ENCODE results near the gene PKD1. TPM values are rescaled to one million over a fixed set of nuclear protein-coding genes. Genes with fewer than 3 reads are reported as not detected.

Gene PKD1
- total RNA-seq, 1 experiment from 2014 or later = 58.9 TPM

DNA sequence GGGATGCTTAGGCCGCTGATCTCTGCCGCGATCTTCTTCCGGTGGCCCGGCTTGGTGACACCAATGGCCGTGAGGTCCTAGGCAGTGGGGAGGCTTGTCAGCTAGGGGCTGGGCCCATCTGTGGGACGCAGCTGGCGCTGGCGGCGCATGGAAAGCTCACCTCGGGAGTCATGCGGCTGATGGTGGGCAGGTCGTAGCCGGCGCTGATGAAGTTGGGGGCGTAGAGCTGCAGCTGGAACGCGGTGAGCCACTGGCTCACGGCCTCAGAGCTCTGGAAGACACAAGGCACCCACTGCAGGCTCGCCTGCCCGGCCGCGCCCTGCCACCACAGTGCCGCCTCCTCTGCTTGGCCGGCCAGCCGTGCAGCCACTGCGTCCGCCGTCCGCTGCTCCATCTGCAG, 48.0 kb upstream of the PKD1 start:
- no peaks in the 10 kb centered on the region for H3K9me3 ChIP-seq (ENCODE audit: low read length)
- no peaks in the 10 kb centered on the region for H3K9me2 ChIP-seq (replicated peaks; ENCODE audit: low read length)
- no peaks in the 10 kb centered on the region for H3K79me2 ChIP-seq (ENCODE audit: low read length)
- DNase-seq = no peak
- no peaks in the 10 kb centered on the region for H3F3A ChIP-seq (ENCODE audit: low read length, unreplicated experiment)
- H3K4me1 ChIP-seq (ENCODE audit: insufficient read depth, low read length) = no peaks in the 10 kb centered on the region
- H3K27me3 ChIP-seq (ENCODE audit: low read length) = no peaks in the 10 kb centered on the region
- CTCF ChIA-PET = no interaction called here
- intact Hi-C loops (cut with micrococcal nuclease) = no loop called here
- TF ChIP-seq EZH2phosphoT487 (IDR thresholded peaks at IDR 0.05; ENCODE audit: borderline replicate concordance, low read length) = no peak
- TF ChIP-seq EZH2 (IDR thresholded peaks at IDR 0.05; ENCODE audit: low read length, unreplicated experiment) = no peak
- TF ChIP-seq, protein P1, sequence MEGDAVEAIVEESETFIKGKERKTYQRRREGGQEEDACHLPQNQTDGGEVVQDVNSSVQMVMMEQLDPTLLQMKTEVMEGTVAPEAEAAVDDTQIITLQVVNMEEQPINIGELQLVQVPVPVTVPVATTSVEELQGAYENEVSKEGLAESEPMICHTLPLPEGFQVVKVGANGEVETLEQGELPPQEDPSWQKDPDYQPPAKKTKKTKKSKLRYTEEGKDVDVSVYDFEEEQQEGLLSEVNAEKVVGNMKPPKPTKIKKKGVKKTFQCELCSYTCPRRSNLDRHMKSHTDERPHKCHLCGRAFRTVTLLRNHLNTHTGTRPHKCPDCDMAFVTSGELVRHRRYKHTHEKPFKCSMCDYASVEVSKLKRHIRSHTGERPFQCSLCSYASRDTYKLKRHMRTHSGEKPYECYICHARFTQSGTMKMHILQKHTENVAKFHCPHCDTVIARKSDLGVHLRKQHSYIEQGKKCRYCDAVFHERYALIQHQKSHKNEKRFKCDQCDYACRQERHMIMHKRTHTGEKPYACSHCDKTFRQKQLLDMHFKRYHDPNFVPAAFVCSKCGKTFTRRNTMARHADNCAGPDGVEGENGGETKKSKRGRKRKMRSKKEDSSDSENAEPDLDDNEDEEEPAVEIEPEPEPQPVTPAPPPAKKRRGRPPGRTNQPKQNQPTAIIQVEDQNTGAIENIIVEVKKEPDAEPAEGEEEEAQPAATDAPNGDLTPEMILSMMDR (conservative IDR thresholded peaks at IDR 0.05; ENCODE audit: low read depth, low read length) = no peak
- H4K20me1 ChIP-seq (ENCODE audit: low read length) = no peaks in the 10 kb centered on the region
- H2AFZ ChIP-seq (ENCODE audit: low read length) = no peak overlapping the region
- no peak for ATAC-seq
- no peak overlapping the region for H3K27ac ChIP-seq (ENCODE audit: low read length)
- no peak overlapping the region for H3K4me3 ChIP-seq (ENCODE audit: low read length)
- POLR2A ChIA-PET (ENCODE audit: unreplicated experiment) = no interaction called here
- no peak overlapping the region for H3K9ac ChIP-seq (ENCODE audit: low read length)
- no peaks in the 10 kb centered on the region for H3K36me3 ChIP-seq (ENCODE audit: low read depth, low read length)
- H3K4me2 ChIP-seq (ENCODE audit: low read length) = no peak overlapping the region
- BruUV-seq (replicated peaks) = no TSS peak

DNA sequence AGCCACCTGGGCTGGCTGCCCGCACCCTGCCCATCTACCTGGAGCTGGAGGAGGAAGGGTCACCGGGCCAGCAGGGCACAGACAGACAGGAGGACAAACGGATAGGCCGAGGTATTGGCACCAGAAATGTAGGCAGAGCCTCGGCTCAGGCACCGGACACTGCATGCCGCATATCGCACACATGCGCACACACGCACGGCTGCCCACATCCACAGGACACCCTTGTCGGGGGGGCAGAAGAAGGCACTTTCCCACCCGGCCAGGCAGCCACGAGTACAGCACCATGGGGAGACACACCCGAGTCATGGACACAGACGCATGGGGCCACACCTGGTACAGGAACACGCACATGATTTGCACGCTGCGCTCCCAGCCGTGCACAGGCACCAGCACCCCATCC, 46.3 kb upstream of the PKD1 start:
- no peak for ATAC-seq
- H3K4me2 ChIP-seq (ENCODE audit: low read length) = no peak overlapping the region
- no peak overlapping the region for H3K9ac ChIP-seq (ENCODE audit: low read length)
- no TSS peak for BruUV-seq (replicated peaks)
- no peak for DNase-seq
- no peaks in the 10 kb centered on the region for H3K79me2 ChIP-seq (ENCODE audit: low read length)
- H3K4me3 ChIP-seq (ENCODE audit: low read length) = no peak overlapping the region
- intact Hi-C loops (cut with micrococcal nuclease) = no loop called here
- no peak overlapping the region for H2AFZ ChIP-seq (ENCODE audit: low read length)
- TF ChIP-seq EZH2 (IDR thresholded peaks at IDR 0.05; ENCODE audit: low read length, unreplicated experiment) = no peak
- TF ChIP-seq EZH2phosphoT487 (IDR thresholded peaks at IDR 0.05; ENCODE audit: borderline replicate concordance, low read length) = no peak
- TF ChIP-seq, protein P1 (conservative IDR thresholded peaks at IDR 0.05; ENCODE audit: low read depth, low read length) = no peak
- POLR2A ChIA-PET (ENCODE audit: unreplicated experiment) = no interaction called here
- no peak overlapping the region for H3K27ac ChIP-seq (ENCODE audit: low read length)
- H3K9me3 ChIP-seq (ENCODE audit: low read length) = no peaks in the 10 kb centered on the region
- no peaks in the 10 kb centered on the region for H3K36me3 ChIP-seq (ENCODE audit: low read depth, low read length)
- CTCF ChIA-PET = no interaction called here
- no peaks in the 10 kb centered on the region for H4K20me1 ChIP-seq (ENCODE audit: low read length)
- no peaks in the 10 kb centered on the region for H3K9me2 ChIP-seq (replicated peaks; ENCODE audit: low read length)
- no peaks in the 10 kb centered on the region for H3K4me1 ChIP-seq (ENCODE audit: insufficient read depth, low read length)
- H3F3A ChIP-seq (ENCODE audit: low read length, unreplicated experiment) = no peaks in the 10 kb centered on the region
- no peaks in the 10 kb centered on the region for H3K27me3 ChIP-seq (ENCODE audit: low read length)

DNA sequence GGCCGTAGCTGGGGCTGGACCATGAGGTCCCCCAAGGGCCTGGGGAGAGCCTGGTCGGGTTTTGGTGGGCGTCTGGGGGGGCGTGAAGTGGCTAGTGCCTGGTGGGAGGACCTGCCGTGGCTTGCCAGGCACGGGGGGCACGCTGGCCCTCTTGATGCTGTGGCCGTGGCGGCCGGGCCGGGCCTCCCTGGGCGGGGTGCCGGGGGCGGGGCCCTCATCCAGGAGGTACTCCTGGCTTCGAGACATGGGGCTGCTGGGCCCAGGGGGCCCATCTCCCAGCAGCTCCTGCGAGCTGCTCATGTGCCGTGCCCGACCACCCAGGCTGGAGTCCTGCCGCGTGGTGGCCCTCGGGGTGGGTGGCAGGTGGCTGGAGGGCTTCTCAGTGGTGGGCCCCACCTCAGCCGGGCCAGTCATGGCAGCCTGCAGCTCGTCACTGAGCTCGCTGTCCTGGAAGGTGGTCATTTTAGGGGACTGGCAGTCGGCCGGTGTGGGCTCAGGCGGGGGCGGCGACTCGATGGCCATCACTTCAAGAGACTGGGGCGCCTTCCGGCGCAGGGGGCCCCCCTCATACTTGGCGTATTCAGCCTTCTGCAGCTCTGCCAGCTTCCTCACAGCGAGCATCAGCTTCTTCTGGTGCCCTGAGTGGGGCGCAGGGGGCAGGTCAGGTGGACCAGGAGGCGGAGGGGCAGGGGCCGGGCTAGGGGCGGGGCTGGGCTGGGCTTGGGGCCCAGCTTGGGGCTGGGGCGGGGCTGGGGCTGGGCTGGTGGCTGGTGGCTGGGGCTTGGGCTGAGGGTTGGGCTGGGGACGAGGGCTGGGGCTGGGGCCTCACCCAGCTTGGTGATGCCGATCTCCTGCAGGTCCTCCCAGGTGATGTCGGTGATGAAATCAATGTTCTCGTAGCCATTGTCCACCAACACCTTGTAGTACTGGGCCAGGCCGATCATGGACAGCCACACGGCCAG, 45.5 kb upstream of the PKD1 start:
- intact Hi-C loops (cut with micrococcal nuclease) = no loop called here
- H3K4me1 ChIP-seq (ENCODE audit: insufficient read depth, low read length) = no peaks in the 10 kb centered on the region
- ChIA-PET CTCF (no interaction called here), POLR2A (ENCODE audit: unreplicated experiment) (no interaction called here)
- H3K4me2 ChIP-seq (ENCODE audit: low read length) = no peak overlapping the region
- H3K9me2 ChIP-seq (replicated peaks; ENCODE audit: low read length) = no peaks in the 10 kb centered on the region
- DNase-seq = no peak
- no peaks in the 10 kb centered on the region for H3K9me3 ChIP-seq (ENCODE audit: low read length)
- no peaks in the 10 kb centered on the region for H3K36me3 ChIP-seq (ENCODE audit: low read depth, low read length)
- H3K27me3 ChIP-seq (ENCODE audit: low read length) = no peaks in the 10 kb centered on the region
- no peak overlapping the region for H3K9ac ChIP-seq (ENCODE audit: low read length)
- H3K79me2 ChIP-seq (ENCODE audit: low read length) = no peaks in the 10 kb centered on the region
- no peak overlapping the region for H2AFZ ChIP-seq (ENCODE audit: low read length)
- H3K27ac ChIP-seq (ENCODE audit: low read length) = no peak overlapping the region
- H3K4me3 ChIP-seq (ENCODE audit: low read length) = no peak overlapping the region
- H4K20me1 ChIP-seq (ENCODE audit: low read length) = no peaks in the 10 kb centered on the region
- ATAC-seq = no peak
- TF ChIP-seq, protein P1 (conservative IDR thresholded peaks at IDR 0.05; ENCODE audit: low read depth, low read length) = no peak
- TF ChIP-seq EZH2 (IDR thresholded peaks at IDR 0.05; ENCODE audit: low read length, unreplicated experiment) (no peak), EZH2phosphoT487 (IDR thresholded peaks at IDR 0.05; ENCODE audit: borderline replicate concordance, low read length) (no peak)
- H3F3A ChIP-seq (ENCODE audit: low read length, unreplicated experiment) = no peaks in the 10 kb centered on the region
- BruUV-seq (replicated peaks) = no TSS peak
